ENCODE data around the gene RNF138.
"Not testable (repeated sequence)": the region's sequence is repeated elsewhere in the genome, so short reads cannot be mapped to it uniquely, and the experiment has no call there.

The RNF138 gene, protein sequence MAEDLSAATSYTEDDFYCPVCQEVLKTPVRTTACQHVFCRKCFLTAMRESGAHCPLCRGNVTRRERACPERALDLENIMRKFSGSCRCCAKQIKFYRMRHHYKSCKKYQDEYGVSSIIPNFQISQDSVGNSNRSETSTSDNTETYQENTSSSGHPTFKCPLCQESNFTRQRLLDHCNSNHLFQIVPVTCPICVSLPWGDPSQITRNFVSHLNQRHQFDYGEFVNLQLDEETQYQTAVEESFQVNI

DNA sequence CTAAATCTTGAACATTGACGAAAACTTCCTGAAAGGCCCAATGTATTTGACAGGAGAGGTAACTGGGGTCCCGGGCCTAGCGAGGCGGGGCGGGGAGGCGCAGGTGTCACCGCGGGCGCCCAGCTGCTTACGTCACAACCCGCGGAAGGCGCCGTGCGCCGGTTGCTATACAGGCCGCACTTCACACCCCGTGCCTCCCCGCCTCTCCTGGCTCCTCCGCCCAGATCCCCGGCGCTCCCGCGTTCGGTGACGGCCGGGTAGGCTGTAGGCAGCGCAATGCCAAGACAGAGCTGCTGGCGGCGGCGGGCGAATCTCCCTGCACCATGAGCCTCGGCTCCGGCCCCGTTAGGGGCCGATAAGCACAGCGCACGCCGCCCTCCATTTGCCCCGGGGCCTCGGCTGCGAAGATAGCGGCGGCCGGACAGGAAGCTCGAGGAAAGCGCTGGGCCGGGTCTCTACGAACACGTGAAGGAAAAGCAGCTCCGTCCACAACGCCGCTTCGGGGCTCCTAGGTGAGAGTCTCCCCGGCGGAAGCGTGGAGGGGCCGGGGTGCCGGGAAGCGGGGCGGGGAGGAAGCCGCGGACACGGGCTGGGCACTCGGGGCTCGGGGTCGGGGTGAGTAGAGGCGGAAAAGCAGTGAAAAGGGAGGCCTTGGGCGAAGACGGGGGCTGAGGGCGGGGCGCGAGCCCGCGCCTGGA lies at the start of gene RNF138:
Gene RNF138 (plus strand): TSS at position 151 of the 698 bp plus-strand sequence. CDS start 903 bp downstream, outside the sequence.
- in situ Hi-C loops (cut with HindIII; ENCODE audit: low sequenced_read_pairs): no loop called here

DNA sequence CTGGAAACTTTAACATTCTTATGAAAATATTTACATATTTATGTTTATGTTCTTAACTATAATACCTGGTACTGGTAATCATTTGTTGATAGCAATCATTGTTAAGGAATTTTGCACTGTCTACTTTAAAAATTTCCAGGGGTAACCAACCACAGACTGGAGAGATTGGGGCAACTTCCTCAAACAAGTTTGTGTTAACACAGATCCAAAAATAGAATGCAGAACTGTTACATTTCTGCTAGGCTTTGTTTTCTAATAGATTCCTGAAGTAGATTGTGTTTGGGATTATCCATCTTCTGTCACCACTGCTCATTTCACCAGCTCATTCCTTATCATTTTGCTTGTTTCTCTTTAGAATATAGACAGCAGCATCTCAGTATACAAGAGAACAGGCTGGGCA lies 49.3 kb upstream of the RNF138 start:
- in situ Hi-C loops (cut with HindIII; ENCODE audit: low sequenced_read_pairs): no loop called here

DNA sequence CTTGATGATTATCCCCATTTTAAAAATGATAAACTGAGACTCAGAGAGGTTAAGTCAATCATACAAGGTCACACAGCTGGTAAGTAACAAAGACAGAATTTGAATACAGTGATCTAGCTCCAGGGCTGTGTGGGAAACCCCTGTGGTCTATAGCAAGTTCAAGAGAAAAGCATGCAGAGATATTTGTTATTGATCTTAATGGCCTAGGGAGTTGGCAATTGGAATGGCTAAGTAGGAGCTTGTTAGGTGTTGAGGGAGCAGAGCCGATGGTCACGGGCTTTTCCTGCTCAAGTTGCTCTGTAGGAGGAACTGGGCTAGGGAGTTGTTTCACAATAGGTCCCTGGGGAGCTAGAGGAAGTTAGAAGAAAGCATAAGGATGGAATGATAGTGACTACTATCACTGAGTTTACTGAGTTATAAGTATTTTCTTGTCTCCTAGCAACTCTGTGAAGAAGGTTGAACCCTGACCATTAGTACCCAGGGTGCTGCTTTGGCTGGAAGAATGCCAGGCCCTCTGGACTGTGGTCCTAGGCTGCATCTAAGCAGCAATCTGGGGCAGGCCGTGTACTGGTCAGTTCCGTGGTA lies 43.1 kb upstream of the RNF138 start:
- in situ Hi-C loops (cut with HindIII; ENCODE audit: low sequenced_read_pairs): no loop called here

DNA sequence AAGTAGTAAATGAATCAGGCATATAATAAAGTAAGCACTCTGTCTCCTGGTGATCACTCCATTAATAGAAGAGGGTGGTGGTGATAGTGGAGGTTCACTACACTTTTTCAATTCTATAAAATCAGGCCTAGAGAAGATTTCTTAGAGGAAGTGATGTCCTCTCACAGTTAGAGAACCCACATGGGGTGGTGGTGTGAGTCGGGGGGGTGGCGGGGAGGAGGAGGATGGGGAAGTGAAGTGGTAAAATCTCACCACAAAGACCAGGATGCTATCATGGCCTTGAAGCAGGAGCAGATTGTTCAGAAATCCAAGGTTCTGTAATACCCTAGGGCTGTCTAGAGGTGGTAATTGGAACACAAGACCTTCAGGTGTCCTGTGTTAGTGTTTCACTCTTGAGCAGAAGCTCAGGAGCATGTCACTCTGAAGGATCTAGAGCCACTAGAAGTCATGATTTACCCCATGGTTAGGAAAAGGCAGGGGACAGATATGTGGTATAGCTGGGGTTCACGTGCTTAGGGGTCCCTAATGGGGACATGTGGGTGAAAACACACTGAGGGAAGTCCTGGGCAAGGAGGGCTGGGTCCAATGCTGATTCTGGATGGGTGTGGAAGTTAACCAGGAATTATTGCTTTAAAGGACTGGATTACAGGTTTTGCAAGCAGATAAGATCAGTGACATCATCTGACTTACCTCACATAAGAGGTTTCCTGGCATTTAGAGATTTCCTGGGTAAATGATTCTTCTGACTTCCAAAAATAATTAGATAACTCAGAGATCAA lies 42.1 kb upstream of the RNF138 start:
- in situ Hi-C loops (cut with HindIII; ENCODE audit: low sequenced_read_pairs): no loop called here

DNA sequence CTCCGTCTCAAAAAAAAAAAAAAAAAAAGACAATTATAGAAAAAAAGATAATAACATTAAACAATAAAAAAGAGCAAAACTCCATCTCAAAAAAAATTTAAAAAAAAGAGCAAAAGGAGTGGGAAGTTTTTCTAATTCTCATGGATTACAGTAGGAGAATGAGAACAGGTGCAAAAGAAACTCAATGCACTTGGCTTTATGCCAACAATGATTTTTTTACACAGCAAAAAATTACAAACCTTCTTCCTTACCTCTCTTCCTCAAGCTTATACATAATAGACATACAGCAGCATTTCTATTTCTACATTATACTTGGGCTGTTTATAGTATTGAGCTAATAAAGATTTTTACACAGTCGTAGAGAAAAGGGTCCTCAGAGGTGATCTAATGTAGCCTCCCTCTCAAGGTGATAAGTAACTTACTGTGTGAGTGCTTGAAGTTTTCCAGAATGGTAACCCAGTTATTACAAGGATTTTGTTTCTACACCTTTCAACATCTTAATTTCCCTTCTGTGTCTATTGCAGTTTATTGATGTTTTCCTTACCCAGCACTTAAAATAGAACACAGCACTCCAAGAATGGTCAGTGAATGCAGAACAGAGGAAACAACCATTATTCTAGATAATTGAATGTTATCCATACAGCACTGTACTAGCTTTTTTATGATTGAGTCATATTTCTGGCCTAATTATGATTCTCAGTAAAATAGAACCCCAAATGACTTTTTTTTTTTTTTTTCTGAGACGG lies 34.9 kb upstream of the RNF138 start:
- in situ Hi-C loops (cut with HindIII; ENCODE audit: low sequenced_read_pairs): no loop called here

DNA sequence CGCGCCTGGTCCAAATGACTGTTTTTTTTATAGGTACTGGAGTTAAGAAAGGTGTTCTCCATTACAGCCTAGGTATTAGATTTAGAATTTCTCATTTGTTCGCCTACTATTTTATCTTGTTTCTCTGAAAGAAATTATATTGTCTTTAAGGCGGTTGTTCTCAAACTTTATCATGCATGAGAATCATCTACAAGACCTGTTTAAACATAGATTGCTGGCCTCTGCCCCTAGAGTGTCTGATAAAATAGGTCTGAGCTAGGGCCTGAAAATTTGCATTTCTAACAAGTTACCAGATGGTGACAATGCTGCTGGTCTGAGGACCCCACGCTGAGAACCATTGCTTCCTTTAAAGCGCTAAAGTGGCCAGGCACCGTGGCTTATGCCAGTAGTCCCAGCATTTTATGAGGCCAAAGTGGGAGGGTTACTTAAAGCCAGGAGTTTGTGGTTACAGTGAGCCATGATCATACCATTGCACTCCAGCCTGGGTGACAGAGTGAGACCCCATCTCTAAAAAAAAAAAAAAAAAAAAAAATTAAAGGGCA lies 34.0 kb upstream of the RNF138 start:
- in situ Hi-C loops (cut with HindIII; ENCODE audit: low sequenced_read_pairs): no loop called here

DNA sequence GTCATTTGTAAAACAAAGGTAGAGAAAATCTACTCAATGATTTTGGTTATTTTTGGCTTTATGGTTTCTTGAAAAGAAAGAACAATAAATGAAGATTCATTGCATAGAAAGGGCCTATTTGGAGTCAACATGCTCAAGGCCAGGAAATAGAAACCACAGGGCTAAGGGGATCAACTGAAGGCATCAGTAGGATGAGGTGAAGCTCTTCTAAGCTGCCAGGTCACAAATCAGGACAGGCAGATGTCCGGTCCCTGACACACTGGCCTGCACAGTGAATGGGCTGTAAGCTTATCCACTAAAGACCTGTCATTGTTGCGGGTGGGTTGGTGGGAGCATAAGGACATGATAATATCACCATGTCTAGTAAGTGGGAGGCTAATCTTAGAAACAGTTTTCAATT lies 31.6 kb upstream of the RNF138 start:
- in situ Hi-C loops (cut with HindIII; ENCODE audit: low sequenced_read_pairs): no loop called here

DNA sequence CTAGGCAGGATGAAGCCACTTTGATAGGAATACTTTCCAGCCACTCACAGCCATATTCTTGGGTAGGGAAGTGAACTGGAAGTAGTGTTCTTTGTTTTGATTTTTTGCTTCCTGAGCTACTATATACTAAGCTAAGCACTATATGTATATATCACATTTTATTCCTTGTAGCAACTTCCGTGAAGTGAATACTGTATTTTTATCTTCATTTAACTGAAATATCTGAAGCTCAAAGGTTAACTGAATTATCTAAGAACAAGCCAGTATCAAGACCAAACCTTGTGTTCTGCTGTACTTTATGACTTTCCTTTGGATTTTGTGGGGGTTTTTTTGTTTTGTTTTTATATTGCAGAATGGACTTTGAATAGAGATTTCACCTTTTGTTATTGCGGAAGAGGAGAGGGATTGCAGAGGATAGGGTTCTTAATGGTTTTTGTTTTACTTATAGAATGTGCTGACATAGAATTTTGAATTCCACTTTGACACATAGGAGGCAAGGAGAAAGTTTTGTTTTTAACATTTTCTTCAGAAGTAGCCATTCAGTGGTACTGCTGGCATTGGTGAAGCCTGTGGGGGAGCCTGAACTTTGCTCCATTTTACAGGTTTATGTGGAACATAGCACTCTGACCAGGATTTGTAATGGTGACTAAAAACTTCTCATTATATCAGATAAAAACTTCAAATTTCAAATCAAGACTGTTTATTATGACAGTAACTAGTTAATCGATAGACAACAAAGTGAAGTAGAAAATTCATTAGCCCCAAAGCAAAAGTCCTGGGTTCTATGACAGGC lies 24.1 kb upstream of the RNF138 start:
- in situ Hi-C loops (cut with HindIII; ENCODE audit: low sequenced_read_pairs): no loop called here

DNA sequence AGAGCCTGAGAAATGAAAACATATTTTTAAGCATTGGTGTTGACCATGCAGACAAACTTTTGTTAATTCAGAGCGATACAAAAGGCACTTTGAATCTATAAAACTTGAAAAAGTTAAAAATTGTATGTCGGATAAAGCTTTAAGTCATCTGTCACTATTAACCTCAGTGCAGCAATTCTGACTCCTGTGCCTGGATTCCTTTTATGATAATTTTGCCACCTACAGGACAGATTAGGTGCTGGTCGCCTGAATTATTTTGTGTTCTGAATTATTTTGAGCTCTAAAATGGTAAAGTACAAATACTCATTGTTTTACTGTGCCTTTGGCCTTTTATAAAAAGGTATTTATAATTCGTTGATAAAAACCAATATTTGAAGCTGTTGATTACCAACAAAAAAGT lies 19.4 kb upstream of the RNF138 start:
- in situ Hi-C loops (cut with HindIII; ENCODE audit: low sequenced_read_pairs): no loop called here

DNA sequence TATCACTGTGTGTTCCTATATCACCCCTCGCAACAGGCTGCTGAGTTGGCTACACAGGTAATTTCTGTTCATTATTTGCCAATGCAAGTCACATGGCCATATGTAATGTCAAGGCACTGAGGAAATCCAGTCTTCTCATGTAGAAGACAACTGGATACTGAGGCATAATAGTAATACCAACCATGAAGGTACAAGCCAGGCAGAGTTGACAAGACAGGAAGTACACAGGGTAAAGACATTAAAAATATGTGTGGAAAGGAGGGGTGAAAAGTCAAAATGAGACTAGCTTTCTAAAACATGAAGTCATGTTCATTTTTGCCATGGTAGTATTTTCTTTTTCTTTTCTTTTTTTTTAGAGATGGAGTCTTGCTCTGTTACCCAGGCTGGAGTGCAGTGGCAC lies 17.5 kb upstream of the RNF138 start:
- in situ Hi-C loops (cut with HindIII; ENCODE audit: low sequenced_read_pairs): no loop called here

DNA sequence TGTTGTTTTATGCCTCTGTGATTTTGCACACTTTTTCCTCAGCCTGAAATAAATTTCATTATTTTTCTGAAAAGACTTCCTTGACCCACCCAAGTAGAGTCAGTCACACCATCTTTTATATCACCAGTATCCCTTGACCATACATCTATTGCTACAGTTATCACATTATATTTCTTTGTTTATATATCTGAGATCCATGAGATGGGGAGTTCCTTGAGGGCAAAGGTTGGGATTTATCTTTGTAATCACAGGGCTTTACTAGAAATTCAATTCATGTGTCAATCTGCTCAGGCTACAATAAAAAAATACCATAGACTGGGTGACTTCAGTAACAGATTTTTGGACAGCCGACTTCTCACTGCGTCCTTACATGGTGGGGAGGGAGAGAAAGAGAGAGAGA lies 12.8 kb upstream of the RNF138 start:
- in situ Hi-C loops (cut with HindIII; ENCODE audit: low sequenced_read_pairs): no loop called here

DNA sequence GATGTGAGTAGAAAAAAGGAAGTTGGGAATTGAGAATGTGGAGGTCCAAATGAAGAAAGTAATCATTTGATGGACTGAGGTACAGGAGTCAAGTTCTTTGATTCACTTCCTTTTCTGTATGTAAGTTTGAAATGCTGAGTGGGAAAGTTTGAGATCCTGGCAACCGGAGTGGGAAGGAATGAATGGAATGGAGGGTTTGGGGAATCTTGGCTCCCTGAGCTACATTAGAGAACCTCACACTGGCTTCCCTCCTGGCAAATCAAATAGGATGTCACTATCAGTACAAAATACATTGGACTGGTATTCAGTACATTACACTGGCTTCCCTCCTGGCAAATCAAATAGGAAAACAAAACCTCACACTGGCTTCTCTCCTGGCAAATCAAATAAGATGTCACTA lies 9.8 kb upstream of the RNF138 start:
- in situ Hi-C loops (cut with HindIII; ENCODE audit: low sequenced_read_pairs): no loop called here

DNA sequence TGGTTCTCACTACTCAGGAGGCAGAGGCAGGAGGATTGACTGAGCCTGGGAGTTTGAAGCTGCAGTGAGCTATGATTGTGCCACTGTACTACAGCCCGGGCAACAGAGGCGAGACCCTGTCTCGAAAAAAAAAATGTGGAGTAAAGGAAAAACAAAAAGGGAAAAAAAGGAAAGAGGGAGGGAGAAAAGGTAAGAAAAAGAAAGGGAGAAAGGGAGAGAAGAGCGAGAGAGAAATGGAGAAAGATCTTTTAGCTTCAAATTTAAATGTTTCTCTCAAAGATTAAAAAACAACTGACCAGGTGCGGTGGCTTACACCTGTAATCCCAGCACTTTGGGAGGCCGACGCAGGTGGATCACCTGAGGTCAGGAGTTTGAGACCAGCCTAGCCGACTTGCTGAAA lies 7.9 kb upstream of the RNF138 start:
- in situ Hi-C loops (cut with HindIII; ENCODE audit: low sequenced_read_pairs): no loop called here

DNA sequence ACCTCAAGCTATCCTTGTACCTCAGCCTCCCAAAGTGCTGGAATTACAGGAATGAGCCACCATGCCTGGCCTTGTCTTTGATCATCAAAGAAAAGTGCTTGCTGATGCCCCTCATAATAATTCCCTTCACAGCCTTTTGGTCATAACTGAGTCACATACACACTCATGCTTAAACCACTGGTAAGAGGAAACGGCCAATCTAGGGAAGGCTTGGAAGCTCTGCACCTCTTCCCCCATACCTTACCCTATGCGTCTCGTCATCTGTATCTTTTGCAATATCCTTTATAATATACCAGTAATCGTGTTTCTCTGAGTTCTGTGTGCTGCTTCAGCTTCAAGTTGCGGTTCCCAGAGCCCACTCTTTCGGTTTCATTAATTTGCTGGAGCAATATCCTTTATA lies 4.8 kb upstream of the RNF138 start:
- in situ Hi-C loops (cut with HindIII; ENCODE audit: low sequenced_read_pairs): no loop called here

DNA sequence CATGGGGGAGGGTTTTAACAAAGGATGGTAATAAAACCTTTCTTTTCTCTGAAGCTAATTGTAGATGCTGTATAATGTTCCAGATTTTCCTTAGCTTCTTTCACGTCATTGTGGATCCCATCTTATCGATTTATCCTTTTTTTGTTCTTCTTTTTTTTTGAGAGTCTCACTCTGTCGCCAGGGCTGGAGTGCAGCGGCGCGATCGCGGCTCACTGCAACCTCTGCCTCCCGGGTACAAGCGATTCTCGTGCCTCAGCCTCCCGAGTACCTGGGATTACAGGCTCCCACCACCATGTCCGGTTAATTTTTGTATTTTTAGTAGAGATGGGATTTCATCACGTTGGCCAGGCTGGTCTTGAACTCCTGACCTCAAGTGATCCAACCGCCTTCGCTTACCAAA lies 843 bp upstream of the RNF138 start:
- in situ Hi-C loops (cut with HindIII; ENCODE audit: low sequenced_read_pairs): not testable (repeated sequence)

DNA sequence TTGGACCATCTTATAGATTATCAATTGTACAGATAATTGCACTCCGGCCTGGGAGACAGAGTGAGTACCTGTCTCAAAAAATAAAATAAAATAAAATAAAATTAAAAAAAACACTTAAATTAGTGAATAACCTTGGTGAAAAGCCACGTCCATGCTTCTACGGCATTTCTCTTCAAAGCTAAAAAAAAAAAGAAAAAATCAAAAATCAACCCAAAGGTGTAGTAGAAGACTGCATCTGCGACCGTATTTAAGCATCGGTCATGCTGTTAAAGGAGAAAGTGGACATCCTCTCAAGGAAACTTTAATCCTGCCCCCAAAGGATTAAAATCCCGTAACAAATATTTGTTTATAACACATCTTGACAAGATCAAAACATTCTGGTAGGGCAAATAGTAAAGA lies 350 bp upstream of the RNF138 start:
- in situ Hi-C loops (cut with HindIII; ENCODE audit: low sequenced_read_pairs): no loop called here

DNA sequence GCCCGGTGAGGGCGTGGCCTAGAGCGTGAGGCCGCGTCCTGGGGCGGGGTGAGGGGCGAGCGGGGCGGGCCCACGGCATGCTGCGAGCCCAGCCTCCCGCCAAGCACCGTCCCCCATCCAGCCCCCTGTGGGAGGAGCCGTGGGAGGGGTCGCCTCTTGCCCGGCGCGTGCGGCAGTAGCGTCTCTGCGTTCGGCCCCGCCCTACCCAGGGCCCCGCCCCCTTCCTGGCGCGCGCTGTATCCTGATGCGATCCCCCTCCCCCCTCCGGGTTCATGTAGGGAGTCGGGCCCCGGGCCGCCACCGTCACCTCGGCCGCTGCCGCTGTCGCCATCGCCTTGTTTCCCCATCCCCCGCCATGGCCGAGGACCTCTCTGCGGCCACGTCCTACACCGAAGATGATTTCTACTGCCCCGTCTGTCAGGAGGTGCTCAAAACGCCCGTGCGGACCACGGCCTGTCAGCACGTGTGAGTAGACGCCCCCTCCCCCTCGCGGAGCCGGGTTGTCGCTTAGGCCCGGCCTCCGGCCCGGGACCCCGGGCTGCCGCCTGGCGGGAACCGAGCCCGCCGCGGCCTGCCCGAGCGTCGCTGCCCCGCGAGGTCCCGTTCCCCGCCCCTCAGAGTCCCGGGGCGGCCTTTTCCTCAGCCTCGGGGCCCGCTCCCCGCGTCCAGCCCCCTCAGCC lies 888 bp downstream of the RNF138 start:
- in situ Hi-C loops (cut with HindIII; ENCODE audit: low sequenced_read_pairs): no loop called here

DNA sequence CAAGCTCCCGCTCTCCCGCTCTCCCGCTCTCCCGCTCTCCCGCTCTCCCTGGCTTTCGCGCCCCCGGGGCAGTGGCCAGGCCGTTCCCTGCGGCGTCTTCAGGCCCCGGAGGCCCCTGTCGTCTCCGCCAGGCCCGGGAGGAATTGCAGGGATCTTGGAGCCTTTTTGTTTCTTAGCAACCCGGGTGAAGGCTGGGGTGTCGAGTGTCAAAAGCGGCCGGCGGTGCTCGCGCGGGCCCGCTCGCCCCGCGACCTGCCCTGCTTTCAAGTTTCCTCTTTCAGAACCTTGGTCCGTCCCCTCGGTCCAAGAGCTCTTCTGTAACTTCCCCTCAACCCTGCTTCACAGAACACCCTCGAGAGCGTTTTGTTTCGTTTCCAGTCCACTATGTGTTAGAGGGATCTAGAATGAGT lies 1.4 kb downstream of the RNF138 start:
- in situ Hi-C loops (cut with HindIII; ENCODE audit: low sequenced_read_pairs): no loop called here

DNA sequence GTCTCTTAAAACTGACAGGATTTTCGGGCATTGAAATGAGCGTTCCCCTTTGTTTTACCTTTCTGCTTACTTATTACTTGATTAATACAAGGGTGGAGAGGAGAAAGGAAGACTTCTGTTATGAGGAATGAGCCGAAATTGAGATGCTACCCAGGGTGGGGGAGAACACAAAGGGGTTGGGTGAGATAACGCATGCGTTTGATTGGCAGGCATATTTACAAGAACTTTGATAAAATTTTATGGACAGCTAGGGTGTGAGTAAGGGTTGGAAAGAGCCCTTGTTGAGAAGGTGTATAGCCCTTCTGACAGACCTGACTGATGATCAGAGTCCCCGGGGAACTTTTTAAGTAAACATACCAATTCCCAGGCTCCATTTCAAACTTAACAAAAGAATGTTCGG lies 1.8 kb downstream of the RNF138 start:
- in situ Hi-C loops (cut with HindIII; ENCODE audit: low sequenced_read_pairs): no loop called here
